T-helper 1 cell (primary cell): ENCODE measurements around the gene KMT2E.
"Not testable (repeated sequence)": the region's sequence is repeated elsewhere in the genome, so short reads cannot be mapped to it uniquely, and the experiment has no call there.

ENCODE experiments used
- DNase-seq, 5 donors: peaks; one replicate each; pipeline ENCODE4 v3.0.0-alpha.2; 2012 to 2020

Gene KMT2E

DNA sequence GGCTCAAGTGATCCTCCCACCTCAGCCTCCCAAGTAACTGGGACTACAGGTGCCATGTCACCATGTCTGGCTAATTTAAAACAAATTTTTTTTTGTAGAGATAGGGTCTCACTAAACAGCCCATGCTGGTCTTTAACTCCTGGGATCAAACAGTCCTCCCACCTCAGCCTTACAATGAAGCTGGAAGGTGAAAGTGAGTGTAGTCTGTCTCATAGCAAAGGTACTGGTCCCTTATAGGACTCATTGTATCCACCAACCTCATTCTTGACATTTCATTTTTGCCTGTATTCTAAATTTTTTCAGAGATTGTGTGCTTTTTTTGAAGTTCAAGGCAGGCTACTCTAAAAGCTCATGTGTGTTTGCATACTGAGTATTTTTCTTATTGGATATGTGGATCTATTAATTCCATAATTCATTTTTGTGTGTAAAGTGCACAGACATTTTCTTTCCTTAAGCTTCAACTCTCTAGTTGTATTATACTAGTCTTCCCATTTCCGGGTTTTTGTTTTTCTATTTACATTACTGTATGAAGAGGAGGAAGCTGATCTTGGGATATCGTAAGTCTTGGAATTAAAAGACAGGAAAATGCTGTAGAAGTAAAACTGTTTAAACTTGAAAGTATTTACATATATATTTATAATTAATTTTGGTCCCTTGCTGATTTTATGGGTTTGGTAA lies 13.3 kb downstream of the KMT2E start:
- DNase-seq = no peak

DNA sequence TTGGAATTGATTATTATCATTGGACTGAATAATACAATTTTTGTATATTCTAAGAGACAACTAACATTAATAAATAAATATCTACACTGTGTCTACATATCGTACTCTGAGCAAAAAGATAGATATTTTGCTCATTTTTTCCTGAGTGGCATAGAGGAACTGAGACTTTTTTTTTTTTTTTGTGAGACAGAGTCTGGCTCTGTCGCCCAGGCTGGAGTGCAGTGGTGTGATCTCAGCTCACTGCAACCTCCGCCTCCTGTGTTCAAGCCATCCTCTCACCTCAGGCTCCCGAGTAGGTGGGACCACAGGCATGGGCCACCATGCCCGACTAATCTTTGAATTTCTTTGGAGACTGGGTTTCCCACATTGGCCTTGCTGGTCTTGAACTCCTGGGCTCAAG lies 14.0 kb downstream of the KMT2E start:
- DNase-seq = no peak

DNA sequence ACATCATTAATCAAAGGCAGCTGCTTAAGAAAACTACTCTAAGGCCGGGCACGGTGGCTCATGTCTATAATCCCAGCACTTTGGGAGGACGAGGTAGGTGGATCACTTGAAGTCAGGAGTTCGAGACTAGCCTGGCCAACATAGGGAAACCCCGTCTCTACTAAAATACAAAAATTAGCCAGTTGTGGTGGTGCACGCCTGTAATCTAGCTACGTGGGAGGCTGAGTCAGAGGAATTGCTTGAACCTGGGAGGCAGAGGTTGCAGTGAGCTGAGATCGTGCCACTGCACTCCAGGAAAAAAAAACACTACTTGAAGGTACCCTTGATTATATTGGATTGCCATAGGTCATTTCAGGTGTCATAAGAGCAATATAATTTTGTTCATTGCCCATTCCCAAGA lies 14.9 kb downstream of the KMT2E start:
- not testable (repeated sequence) for DNase-seq

DNA sequence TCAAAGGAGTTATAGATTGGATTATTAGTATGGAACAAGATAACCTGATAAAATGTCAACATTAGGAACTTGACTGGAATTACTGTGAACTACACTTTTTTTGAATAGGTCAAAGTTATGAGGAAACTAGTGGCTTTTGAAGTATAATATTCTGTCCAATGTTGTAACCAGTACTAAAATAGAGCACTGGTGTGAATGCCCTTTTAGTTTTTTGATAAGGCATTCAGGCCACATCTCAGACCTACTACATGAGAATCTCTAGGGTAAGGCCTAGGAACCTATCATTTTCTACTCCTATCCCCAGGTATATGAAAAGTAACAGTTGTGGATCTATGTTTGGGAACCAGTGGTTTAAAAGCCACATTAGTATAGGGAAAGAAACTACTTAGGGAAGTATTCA lies 16.4 kb downstream of the KMT2E start:
- no peak for DNase-seq

DNA sequence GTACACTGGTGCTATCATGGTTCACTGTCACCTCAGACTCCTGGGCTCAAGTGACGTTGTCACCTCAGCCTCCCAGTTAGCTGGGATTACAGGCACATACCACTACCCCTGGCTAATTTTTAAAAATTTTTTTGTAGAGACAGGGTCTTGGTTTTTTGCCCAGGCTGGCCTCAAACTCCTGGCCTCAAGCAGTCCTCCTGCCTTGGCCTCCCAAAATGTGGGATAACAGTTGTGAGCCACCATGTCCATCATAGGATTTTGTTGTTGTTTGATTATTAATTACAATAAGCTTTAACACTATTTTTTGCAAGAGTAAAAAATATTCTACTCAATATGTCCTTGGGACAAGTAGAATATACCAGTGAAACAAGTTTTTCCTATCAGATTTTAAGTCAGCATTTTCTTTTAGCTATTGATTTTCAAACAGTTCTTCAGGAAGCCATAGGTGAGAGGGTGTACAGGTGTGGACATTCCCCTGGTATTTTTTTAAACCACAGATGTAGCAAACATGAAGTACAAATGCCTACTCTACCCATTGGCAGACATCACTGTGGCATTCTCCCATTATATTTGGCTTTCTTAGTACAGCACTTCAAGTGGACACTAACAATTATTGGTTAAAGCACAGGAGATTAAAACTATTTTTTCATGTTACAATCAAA lies 18.7 kb downstream of the KMT2E start:
- no peak for DNase-seq

DNA sequence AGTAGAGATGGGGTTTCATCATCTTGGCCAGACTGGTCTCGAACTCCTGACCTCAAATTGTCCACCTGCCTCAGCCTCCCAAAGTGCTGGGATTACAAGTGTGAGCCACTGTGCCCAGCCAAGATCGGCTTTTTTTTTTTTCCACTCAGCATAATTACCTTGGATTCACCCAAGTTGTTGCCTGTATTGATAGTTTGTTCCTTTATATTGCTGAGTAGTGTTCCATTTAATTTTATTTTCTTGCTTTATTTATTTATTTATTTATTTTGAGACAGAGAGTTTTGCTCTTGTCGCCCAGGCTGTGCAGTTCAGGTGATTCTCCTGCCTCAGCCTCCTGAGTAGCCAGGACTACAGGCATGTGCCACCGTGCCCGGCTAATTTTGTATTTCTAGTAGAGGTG lies 21.3 kb downstream of the KMT2E start:
- DNase-seq = no peak

DNA sequence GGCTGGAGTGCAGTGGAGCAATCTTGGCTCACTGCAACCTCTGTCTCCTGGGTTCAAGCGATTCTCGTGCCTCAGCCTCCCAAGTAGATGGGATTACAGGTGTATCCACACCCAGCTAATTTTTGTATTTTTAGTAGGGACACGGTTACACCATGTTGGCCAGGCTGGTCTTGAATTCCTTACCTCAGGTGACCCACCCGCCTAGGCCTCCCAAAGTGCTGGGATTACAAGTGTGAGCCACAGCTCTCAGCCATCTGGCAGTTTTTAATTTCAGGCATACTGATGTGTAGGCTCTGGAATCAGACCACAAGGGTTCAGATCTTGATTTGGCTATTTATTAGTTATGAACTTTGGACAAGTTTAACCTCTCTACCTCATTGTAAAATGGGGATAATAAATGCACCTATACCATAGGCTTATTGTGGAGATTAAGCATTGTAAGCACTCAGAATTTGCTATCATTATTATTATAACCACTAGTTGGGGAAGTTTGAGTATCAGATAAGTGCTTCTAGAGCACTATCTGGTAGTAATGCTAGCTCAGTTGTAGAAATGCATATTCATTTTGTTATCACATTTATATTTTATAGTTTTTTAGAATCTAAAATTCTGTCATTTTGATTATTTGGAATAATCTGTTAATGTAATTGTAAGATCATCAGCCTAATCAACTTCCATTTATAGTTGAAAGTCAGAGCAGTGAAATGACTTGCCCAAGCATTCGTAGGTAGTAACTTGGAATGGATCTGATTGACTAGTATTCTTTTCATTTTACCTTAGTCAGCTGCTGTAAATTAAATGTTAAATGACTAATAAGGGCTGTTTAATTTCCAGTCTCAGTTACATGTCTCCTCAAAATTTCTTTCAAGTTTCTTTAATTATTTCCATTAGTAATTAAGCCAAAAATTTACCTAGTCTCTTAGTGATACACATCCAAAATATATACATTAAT lies 22.5 kb downstream of the KMT2E start:
- no peak for DNase-seq

DNA sequence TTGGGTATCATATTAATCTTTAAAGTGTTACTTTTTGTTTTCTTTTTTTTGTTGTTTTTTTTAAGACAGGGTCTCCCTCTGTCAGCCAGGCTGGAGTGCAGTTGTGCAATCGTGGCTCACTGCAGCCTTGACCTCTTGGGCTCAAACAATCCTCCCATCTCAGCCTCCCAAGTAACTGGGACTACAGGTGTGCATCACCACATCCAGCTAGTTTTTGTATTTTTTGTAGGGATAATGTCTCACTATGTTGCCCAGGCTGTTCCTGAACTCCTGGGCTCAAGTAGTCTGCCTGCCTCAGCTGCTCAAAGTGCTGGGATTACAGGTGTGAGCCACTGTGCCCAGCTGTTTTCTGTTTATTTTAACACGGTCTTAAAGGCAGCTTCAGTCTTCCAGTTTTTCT lies 23.3 kb downstream of the KMT2E start:
- DNase-seq = no peak

DNA sequence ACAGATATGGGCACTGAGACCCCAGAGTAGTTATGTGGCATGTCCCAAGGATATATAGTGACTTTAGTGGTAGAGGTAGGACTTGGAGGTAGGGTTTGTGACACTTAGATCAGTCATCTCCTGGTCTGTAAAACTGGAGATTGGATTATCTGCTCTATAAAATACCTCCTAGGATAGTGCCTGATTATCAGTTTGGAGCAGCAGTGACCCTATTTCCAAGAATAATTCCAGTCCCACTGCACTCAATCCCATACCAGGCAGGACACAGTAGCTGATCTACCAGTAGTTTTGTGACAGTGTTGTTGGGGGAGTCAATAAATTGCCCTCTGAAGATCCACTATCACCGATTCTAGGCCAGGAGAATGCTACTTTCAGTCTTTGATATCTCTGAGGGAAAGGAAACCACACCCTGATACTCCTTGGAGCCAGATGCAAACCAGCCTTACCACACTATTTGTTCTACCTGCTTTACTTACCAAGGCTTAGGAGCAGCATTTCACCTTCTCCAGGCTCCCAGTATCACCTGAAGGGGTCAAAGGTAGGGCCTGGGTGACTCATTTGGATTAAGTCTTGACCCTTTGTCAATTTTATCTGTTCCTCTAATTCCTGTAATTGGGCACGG lies 30.6 kb downstream of the KMT2E start:
- DNase-seq = no peak

DNA sequence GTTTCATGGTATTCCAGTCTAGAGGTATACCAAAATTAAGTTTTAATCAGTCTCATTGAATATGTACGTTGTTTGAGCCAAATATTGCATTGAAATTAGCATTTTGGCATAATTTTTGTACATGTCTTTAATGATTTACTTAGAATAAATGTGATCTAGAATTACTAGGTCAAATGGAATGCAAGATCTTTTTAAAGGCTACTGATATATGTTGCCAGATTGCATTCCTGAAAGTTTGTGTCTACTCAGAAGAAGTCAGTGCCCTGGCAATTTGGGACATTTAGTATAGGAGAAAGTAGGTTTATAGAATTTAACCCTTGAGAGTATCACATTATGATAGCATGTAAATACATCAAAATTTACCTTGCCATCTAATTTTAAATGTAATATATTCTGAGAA lies 32.4 kb downstream of the KMT2E start:
- DNase-seq = no peak

DNA sequence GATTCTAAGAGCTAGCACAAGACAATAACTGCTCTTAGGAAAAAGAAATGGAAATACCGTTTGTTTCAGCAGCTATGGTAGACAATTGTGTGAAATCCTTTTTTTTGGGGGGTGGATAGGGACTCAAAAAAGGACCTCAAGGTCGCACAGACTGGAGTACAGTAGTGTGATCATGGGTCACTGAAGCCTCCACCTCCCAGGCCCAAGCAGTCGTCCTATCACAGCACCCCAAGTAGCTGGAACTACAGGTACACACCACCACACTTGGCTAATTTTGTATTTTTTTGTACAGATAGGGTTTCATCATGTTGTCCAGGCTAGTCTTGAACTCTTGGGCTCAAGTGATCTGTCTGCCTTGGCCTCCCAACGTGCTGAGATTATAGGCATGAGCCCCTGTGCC lies 33.9 kb downstream of the KMT2E start:
- DNase-seq = no peak

DNA sequence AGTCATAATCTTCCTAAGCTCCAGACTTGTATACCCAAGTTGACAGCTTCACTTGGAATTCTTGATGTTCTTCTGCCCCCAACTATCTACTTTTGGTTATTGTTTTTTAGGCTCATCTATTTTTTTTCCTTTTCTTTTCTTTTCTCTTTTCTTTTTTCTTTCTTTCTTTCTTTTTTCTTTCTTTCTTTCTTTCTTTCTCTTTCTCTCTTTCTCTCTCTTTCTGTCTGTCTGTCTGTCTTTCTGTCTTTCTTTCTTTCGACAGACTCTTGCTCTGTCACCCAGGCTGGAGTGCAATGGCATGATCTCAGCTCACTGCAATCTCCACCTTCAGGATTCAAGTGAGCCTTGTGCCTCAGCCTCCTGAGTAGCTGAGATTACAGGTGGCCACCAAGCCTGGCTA lies 36.5 kb downstream of the KMT2E start:
- no peak for DNase-seq

DNA sequence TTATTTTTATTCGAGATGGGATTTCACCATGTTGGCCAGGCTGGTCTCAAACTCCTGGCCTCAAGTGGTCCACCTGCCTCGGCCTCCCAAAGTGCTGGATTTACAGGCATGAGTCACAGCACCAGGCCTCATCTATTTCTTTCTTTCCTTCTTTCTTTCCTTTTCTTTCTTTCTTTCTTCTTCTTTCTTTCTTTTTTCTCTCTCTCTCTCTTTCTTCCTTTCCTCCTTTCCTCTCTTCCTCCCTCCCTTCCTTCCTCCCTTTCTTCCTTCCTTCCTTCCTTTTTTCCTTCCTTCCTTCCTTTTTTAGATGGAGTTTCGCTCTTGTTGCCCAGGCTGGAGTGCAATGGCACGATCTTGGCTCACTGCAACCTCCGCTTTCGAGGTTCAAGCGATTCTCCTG lies 36.9 kb downstream of the KMT2E start:
- not testable (repeated sequence) for DNase-seq

DNA sequence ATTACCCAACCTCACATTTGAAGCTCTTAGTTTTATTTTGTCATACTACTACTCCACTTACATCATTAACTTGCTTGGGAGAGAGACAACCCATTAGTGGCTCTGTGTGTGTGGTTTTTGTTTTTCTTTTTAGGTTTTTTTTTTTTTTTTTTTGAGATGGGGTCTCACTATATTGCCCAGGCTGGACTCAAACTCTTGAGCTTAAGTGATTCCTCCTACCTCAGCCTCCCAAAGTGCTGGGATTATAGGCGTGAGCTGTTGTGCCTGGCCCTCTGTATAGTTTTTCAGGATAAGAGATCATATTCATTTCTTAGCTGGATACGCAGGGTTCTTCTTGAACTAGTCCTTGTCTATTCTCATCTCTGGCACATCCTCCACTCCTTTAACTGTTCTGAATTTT lies 41.1 kb downstream of the KMT2E start:
- no peak for DNase-seq

DNA sequence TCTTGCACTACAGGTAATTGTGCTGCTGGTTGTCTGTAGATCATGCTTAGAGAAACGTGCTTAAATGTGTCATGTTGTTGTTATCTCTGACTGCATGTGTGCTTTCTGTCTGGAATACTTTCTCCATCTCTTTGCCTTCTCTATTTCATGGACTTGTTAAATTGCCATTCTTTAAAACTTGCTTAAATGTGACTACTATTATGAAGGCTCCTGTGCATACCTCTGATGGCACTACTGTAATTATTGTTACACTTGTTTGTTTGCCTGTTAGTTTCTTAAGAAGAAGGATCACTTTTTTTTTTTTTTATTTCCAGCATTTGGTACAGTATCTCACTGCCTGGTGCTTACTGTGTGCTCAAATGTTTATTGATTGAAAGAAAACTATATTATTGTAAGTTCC lies 41.6 kb downstream of the KMT2E start:
- no peak for DNase-seq

DNA sequence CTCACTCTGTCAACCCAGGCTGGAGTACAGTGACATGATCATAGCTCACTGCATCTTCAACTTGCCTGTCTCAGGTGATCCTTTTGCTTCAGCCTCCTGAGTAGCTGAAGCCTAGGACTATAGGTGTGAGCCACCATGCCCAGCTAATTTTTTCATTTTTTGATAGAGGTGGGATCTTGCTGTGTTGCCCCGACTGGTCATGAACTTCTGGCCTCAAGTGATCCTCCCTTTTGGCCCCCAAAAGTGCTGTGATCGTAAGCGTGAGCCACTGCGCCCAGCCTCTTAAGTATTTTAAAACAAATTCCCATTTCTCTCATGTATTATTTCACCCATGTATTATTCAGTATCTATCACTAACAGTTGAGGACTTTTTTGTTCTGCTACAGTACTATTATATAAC lies 43.5 kb downstream of the KMT2E start:
- DNase-seq = no peak

DNA sequence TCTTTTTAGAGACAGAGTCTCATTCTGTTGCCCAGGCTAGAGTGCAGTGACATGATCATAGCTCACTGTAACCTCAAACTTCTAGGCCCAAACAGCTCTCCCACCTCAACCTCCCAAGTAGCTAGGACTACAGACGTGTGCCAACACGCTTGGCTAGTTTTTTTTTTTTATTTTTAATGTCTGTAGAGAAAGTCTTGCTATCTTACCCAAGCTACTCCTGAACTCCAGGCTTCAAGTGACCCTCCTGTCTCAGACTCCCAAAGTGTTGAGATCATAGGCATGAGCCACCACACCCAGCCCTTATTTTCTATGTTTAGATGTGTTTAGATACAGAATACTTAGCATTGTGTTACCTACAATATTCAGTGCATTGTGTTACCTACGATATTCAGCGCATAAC lies 46.4 kb downstream of the KMT2E start:
- DNase-seq = no peak

DNA sequence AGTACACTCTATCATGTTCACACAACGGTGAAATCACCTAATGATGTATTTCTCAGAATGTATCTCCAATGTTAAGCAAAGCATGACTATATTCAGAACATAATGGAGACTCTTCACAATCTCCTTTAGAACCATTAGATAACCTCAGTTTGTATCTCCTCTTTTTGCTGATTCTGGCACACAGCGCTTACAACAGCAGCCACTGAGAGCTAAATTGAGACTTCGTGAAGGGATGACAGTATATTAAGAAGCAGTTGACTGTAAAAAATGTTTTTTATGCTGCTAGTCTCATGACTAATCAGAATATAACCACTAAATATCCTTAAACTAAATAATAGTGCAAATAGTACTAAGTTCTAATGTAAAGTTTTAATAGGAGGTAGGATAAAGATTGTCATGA lies 46.9 kb downstream of the KMT2E start:
- no peak for DNase-seq

DNA sequence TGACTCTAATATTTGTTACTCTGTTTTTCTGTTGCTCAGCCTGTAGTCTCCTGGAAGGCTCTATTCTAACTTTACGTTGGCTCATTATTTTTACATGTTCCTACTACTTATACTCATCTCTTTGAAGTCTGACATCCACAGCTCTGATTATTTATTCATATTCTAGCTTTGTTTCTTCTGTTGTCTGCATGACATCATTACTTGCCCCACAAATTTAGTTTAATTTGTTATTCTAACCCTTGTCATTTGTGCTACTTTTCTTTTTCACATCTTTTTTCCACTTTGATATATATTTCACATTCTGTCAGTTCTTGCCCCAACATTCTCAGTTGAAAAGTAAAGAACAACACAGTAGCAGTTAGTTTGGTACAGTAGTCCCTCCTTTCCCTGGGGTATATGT lies 51.1 kb downstream of the KMT2E start:
- DNase-seq = no peak

DNA sequence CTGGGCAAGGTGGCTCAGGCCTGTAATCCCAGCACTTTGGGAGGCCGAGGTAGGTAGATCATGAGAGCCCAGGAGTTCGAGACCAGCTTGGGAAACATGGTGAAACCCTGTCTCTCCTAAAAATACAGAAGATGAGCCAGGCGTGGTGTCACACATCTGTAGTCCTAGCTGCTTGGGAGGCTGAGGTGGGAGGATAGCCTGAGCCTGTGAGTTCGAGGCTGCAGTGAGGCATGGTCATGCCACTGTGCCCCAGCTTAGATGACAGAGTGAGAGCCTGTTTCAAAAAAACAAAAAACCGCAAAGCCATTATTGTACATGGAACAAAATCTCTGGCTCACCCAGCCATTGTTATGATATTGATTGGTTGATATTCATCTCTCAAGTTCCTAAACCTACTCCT lies 53.7 kb downstream of the KMT2E start:
- DNase-seq = no peak

DNA sequence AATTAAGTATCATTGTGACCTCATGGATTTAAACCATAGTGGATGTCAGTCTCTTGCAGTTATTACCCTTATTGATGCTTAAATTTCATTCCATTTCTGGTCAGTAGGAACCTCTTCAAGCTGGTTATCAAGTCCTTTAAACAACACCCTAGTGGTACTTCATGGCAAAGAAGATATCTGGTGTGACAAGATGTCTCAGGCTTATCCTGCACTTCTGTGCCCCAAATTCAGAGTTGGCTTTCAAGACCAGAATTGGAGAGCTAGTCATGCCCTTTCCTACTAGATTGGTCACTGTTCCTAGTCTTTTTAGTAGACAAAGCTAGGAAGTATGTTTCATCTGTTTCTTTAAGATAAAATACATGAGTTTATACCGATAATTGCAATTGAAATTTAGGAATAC lies 54.9 kb downstream of the KMT2E start:
- DNase-seq = no peak

DNA sequence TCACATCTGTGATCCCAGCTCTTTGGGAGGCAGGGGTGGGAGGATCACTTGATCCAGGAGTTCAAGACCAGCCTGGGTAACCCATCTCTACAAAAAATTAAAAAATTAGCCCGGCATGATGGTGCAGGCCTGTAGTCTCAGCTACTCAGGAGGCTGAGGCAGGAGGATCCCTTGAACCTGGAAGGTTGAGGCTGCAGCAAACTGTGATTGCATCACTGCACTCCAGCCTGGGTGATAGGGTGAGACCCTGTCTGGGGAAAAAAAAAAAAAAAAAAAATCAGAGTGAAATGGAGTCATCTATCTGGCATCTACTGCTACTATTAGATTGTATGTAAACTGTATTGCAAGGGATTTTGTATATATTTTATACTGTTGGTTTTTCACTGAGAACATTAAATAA lies 59.1 kb downstream of the KMT2E start:
- DNase-seq = no peak

DNA sequence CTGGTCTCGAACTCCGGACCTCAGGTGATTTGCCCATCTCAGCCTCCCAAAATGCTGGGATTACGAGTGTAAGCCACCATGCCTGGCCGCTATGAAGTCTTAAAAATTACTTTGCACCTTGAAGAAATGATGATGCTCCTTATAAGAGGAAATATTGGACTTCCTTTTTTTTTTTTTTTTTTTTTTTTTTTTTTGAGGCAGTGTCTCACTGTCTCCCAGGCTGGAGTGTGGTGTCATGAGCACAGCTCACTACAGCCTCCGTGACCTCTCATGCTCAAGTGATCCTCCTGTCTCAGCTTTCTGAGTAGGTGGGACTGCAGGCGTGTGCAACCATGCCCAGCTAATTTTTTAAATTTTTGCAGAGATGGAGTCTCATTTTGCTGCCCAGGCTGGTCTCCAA lies 65.3 kb downstream of the KMT2E start:
- no peak for DNase-seq
